Adipocyte (in vitro differentiated cells): ENCODE results near the gene CYB561.

Experiments
- DNase-seq: peaks from one replicate; pipeline ENCODE4 v3.0.0-alpha.2; 2015; ENCODE audit warnings: low read depth
- H3K27me3 ChIP-seq: replicated peaks from 2 replicates; pipeline ENCODE4 v1.7.0; 2013; ENCODE audit warnings: mild to moderate bottlenecking, low read length, moderate library complexity; ENCODE audit not compliant: control insufficient read depth, insufficient read depth
- H3K36me3 ChIP-seq: 2 replicates; pipeline ENCODE4 v1.7.0; 2013; ENCODE audit warnings: low read length, mild to moderate bottlenecking, moderate library complexity; ENCODE audit not compliant: control insufficient read depth, insufficient read depth, severe bottlenecking
- H3K4me1 ChIP-seq: 2 replicates; pipeline ENCODE4 v1.7.0; 2013; ENCODE audit warnings: mild to moderate bottlenecking, low read length, moderate library complexity; ENCODE audit not compliant: control insufficient read depth, insufficient read depth
- H3K4me3 ChIP-seq: 2 replicates; pipeline ENCODE4 v1.7.0; 2013; ENCODE audit warnings: mild to moderate bottlenecking, low read length, moderate library complexity
- H3K9ac ChIP-seq: 2 replicates; pipeline ENCODE4 v1.7.0; 2013; ENCODE audit warnings: mild to moderate bottlenecking, low read length, moderate library complexity
- H3K9me3 ChIP-seq: 2 replicates; pipeline ENCODE4 v1.7.0; 2013; ENCODE audit warnings: mild to moderate bottlenecking, low read length, moderate library complexity; ENCODE audit not compliant: control insufficient read depth

Gene CYB561

GRCh38 chr17:63437287-63438091 is 8.6 kb downstream of the CYB561 start:
- H3K4me3 ChIP-seq = peak overlapping the region; percentile 62
- DNase-seq = no peak
- H3K9ac ChIP-seq = peak overlapping the region; percentile 57
- H3K4me1 ChIP-seq = peaks cover 59% of the 10 kb centered on the region
- H3K27me3 ChIP-seq = no peaks in the 10 kb centered on the region
- no peaks in the 10 kb centered on the region for H3K9me3 ChIP-seq
- no peaks in the 10 kb centered on the region for H3K36me3 ChIP-seq

- Histone ChIP-seq H3K9me3 (no peaks in the 10 kb centered on the region), H3K4me1 (peaks cover 68% of the 10 kb centered on the region), H3K36me3 (no peaks in the 10 kb centered on the region), H3K9ac (peak overlapping the region; percentile 57), H3K27me3 (no peaks in the 10 kb centered on the region), H3K4me3 (peak overlapping the region; percentile 62)
- no peak for DNase-seq
These were observed 9.5 kb downstream of the CYB561 start for GRCh38 chr17:63436523-63437110.

GRCh38 chr17:63435681-63436522 is 10.2 kb downstream of the CYB561 start:
- Histone ChIP-seq H3K9me3 (no peaks in the 10 kb centered on the region), H3K4me1 (peaks cover 71% of the 10 kb centered on the region), H3K9ac (peak overlapping the region; percentile 83), H3K36me3 (no peaks in the 10 kb centered on the region), H3K27me3 (no peaks in the 10 kb centered on the region), H3K4me3 (no peak overlapping the region)
- DNase-seq = no peak

GRCh38 chr17:63434951-63435571 is 11.0 kb downstream of the CYB561 start:
- H3K36me3 ChIP-seq = peaks cover 2% of the 10 kb centered on the region
- peak overlapping the region; percentile 83 for H3K9ac ChIP-seq
- no peaks in the 10 kb centered on the region for H3K9me3 ChIP-seq
- no peaks in the 10 kb centered on the region for H3K27me3 ChIP-seq
- DNase-seq = peak; percentile 30
- peak overlapping the region; percentile 7 for H3K4me3 ChIP-seq
- H3K4me1 ChIP-seq = peaks cover 67% of the 10 kb centered on the region

GRCh38 chr17:63433746-63434591 is 12.1 kb downstream of the CYB561 start:
- H3K4me1 ChIP-seq = peaks cover 60% of the 10 kb centered on the region
- H3K9me3 ChIP-seq = no peaks in the 10 kb centered on the region
- H3K27me3 ChIP-seq = no peaks in the 10 kb centered on the region
- DNase-seq = peak; percentile 85
- H3K9ac ChIP-seq = peak overlapping the region; percentile 83
- peaks cover 3% of the 10 kb centered on the region for H3K36me3 ChIP-seq
- H3K4me3 ChIP-seq = peak overlapping the region; percentile 59

- peaks cover 3% of the 10 kb centered on the region for H3K36me3 ChIP-seq
- H3K4me1 ChIP-seq = peaks cover 56% of the 10 kb centered on the region
- no peaks in the 10 kb centered on the region for H3K27me3 ChIP-seq
- H3K9ac ChIP-seq = peak overlapping the region; percentile 77
- H3K4me3 ChIP-seq = peak overlapping the region; percentile 53
- DNase-seq = peak; percentile 10
- H3K9me3 ChIP-seq = no peaks in the 10 kb centered on the region
These were observed 13.9 kb downstream of the CYB561 start for GRCh38 chr17:63431939-63432804.

- no peak overlapping the region for H3K4me3 ChIP-seq
- peaks cover 51% of the 10 kb centered on the region for H3K4me1 ChIP-seq
- DNase-seq = no peak
These were observed 14.5 kb downstream of the CYB561 start for GRCh38 chr17:63431618-63431938.

GRCh38 chr17:63430223-63430622 is 15.9 kb downstream of the CYB561 start:
- no peak for DNase-seq
- Histone ChIP-seq H3K9ac (no peak overlapping the region), H3K4me3 (no peak overlapping the region), H3K27me3 (no peaks in the 10 kb centered on the region), H3K9me3 (no peaks in the 10 kb centered on the region), H3K4me1 (peaks cover 38% of the 10 kb centered on the region), H3K36me3 (peaks cover 3% of the 10 kb centered on the region)

More at GRCh38 chr17:63431618-63431938, 14.5 kb downstream of the CYB561 start:
- Histone ChIP-seq H3K9me3 (no peaks in the 10 kb centered on the region), H3K9ac (peak overlapping the region; percentile 7), H3K27me3 (no peaks in the 10 kb centered on the region), H3K36me3 (peaks cover 3% of the 10 kb centered on the region)

GRCh38 chr17:63429766-63430165 is 16.3 kb downstream of the CYB561 start:
- Histone ChIP-seq H3K4me3 (no peak overlapping the region), H3K27me3 (no peaks in the 10 kb centered on the region), H3K4me1 (peaks cover 34% of the 10 kb centered on the region), H3K9ac (no peak overlapping the region), H3K9me3 (no peaks in the 10 kb centered on the region), H3K36me3 (peaks cover 3% of the 10 kb centered on the region)
- DNase-seq = no peak

- H3K36me3 ChIP-seq = peaks cover 8% of the 10 kb centered on the region
- H3K4me3 ChIP-seq = no peak overlapping the region
- DNase-seq = no peak
- no peak overlapping the region for H3K9ac ChIP-seq
- peaks cover 6% of the 10 kb centered on the region for H3K4me1 ChIP-seq
- no peaks in the 10 kb centered on the region for H3K9me3 ChIP-seq
- no peaks in the 10 kb centered on the region for H3K27me3 ChIP-seq
These were observed 19.2 kb downstream of the CYB561 start for GRCh38 chr17:63426917-63427308.
